GM21367 (cell line): ENCODE results near the gene PAM.

ENCODE experiments used
- ATAC-seq: cut with Tn5 transposase; IDR thresholded peaks from one replicate; pipeline ENCODE4 v1.9.1; 2021; ENCODE audit not compliant: unreplicated experiment

PAM gene

DNA sequence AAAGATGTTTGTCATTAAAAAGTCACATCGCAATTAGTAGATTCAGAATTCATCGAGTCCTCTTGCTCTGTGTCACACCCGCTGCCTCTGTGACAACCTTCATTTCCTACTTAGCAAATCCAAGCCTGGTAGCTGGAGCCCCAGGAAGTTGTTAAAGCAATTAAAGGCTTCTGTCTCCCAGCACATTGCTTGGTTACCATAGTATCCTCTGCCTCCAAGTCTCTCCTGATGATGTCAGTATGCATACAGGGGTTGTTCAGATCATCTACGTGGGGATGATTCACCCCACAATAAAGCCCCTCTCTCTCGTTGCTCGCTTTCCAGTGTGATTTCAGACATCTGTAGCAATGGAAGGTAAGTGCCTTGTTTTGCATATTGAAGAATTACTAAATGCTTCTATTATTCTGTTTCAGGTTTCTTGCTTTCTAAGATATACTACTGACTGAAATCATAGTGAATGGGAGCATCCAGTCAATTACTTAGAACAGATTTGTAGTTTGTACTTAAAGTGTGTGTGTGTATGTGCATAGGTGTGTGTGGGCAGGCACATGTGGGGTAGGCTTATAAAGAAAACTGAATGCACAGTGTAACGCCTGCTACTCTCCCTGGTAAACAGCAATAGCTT is 52.9 kb downstream of the PAM start:
- no peak for ATAC-seq

DNA sequence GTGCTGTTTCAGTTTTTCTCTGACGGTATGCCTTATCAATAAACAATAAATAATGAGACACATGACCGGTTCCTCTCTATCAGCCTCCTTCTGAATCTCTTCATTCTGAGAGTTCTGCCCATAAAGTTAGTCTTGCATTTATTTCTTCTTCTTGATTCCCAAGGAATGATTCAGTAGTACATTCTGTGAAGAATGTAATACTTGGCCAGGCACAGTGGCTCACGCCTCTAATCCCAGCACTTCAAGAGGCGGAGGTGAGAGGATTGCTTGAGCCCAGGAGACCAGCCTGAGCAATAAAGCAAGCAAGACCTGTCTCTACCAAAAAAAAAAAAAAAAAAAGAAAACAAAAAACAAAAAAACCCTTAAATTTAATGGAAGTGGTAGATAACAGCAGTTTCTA is 53.9 kb downstream of the PAM start:
- no peak for ATAC-seq

DNA sequence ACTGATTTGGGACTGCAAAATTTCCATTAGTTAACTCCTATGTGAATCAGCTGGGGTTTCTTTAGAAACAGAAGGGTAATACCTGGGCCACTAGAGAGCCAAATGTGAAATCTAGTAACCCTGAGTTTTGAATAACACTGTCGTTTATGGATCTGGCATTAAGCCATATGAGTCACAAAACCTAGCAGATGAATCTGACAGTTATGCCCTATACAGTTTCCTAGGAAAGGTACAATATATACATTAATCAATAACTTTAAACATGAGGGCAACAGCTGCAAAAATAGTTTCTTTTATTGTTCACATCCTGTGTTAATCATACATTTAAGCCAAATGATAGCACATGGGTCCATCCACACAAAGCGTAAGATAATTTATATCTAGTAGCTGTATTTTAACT is 56.9 kb downstream of the PAM start:
- no peak for ATAC-seq

DNA sequence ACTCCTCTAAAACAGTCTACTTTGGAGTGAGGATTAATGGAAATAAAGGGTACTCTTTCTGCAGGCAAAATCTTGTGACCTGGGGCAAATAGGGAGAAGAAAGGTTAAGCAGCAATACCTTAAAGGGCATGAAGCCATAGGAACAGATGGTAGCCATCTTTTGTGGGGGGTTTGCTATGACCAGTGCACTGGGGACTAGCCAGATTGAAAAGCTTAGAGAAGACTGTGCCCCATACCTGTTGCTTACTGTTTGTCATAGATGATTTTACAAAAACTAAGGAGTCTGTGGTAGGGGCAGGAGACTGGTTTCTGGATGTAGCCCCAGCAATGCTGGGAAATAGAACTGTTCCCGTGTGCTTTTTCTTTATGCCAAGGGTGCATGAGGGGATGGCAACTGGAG is 58.6 kb downstream of the PAM start:
- no peak for ATAC-seq

DNA sequence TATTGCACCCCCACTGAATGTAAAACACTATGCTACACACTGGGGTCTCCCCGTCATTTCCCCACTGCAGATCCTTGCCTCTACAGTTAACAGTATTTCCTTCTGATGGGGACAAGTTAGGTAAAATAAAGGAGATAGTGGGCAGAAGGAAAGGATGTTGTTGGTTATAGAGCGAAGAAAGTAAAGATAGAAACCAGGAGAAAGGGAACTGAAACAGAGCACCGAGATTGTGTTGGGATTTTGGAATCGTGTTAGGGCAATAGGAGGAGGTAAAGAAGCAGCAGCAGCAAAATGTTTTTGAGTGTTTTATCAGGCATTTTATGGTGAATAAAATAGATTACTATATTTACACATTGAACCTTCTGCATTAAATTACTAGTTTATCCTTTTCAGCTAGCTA is 60.0 kb downstream of the PAM start:
- ATAC-seq = no peak

DNA sequence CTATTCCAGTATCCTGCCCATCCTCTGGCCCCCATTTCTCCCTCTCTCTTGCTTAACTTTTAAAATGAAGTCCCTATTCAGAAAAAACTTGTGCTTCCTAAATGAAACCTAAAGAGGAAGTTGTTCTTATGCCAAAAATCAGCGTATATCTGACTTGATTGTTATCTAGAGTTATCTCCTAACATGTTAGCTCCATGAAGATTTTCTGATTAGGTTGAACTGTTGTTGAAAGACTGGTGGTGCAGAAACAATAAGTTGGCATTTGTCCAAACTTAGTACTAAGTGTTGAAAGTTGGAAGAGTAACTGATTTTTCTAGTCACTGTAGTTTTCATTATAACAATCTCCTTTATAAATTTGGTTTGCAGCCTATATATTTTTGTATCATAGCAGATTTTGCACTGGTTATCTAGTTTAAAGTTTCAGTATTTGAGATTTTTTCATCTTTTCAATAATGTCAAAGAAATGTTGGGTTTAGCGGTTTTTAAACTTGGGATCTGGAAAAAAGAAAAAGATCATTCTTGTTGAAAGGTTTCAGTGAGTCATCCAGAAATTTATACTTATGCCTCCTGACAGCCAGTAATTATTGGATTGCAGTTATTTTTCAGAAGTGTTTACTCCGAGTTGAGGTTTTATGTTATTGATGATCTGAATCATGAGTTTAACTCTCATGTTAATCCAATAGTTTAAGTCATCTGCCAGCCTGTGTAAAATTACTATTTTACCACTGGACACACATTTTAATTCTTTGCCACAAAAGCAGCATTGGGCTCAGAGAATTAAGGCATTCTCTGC is 60.6 kb downstream of the PAM start:
- no peak for ATAC-seq

DNA sequence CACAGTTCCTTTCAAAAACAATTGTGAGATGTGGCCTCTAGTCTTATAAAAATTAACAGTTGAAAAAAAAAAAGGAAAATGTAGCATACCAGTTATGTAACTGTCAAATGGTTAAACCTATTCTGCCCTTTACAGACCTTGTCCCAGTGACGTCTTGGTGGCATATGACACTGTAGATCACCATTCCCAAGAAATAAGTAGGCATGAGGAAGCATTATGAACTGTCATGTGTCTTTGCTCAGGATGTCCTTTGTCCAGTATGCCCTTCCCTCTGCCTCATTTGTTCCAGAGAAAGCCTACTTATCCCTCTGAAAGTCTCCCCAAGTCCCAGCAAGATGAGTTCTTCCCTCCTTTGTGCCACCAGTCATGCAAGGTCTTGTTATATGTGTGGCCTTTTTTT is 63.2 kb downstream of the PAM start:
- no peak for ATAC-seq

DNA sequence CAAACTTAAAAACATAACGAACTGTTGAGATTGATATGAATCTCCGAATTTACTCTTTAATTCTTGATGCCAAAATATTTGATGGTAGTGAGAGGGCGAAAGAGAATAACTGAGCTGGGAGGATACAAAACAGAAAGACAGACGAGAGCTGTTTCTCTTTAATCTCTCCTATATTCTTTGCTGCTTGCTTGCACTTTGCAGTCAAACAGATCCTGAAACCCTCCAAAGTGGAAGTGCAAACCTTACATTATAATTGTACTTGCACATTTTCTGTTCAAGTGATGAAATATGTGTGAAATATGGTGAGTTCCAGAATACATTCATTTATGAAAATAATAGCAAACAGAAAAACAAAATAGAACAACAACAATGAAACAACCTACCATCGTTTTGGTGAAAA is 63.8 kb downstream of the PAM start:
- ATAC-seq = peak; percentile 44

DNA sequence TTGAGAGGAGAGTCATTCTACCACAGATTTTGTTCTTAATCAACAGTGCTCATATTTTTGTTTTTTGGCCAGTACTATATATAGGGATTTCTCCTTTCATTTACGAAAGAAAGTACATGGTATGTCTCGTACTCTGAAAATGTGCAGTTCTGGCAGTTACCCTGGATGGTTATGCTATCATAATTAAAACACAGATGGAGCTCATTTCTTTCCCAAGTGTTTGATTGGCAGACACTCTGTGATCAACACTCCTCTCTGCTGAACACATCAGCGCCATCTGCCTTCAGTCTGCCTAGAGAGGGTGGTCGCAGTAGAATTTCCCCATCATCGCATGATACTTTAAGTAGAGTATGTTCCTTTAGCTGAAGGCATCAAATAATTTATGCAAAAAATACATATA is 64.5 kb downstream of the PAM start:
- ATAC-seq = no peak

DNA sequence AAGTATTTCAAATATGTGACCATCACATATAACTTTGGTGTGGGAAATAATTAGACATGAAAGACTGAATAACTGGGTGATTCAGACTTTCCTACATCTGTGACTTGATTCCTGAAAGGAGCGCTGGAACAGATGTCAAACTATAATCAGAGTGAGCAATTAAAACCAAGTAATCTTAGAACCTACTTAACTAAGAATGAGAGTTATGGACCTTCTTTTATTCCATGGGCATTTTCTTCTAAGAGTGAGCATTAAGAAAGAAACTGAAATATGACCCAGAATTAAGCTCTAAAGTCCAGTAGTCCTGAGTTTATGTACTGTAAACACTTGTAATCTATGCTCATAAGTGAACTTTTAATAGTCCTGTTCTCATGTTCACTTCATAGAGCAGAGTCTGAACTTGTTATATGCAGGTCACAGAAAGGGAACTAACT is 68.4 kb downstream of the PAM start:
- no peak for ATAC-seq

DNA sequence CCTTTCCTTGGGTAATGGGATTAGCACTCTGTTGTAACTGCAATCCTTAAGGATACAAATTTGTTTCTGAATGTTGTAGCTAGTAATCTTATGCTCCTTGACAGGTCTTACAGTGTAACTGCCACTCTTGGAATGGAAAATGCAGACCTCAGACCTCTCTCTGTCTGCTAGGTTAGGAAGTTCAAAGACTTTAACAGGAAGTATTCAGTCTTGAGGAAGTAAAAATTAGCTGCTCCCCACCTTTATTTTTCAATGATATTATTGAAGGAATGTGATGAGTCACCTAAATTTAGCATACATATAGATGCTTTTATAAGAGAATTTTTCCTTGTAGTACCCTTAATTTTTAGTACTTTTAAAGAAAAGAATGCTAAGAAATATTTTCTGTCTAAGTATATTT is 71.5 kb downstream of the PAM start:
- no peak for ATAC-seq

DNA sequence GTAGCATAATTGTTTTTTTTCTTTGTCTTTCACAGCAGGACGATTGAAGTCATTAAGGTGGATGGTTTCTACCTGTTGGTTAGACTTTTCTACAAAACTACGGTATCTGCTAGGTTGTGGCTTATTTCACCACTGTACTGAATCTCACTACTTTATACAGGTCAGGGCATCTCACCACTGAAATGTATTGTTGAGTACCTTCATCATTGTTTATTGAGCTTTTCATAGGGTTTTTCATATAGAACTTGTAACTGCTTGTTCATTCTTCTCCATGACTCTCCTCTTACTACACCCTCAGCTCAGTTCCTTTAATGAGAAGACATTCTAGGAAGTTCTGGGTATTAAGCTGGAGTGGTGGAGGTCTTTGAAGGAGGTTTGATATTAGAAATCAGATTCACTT is 75.1 kb downstream of the PAM start:
- ATAC-seq = no peak

DNA sequence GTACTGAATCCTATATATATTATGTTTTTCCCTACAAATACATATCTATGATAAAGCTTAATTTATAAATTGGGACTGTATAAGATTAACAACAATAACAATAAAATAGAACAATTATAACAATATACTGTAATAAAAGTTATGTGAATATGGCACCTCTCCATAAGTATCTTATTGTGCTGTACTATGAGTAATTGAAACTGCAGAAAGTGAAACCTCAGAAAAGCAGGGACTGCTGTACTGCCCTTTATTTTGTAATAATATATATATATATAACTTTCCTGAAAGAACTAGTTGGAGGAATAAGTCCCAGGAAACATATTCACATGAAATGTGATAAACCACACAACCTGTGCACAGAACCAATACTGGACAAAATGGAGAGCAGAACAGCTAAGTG is 77.3 kb downstream of the PAM start:
- no peak for ATAC-seq

DNA sequence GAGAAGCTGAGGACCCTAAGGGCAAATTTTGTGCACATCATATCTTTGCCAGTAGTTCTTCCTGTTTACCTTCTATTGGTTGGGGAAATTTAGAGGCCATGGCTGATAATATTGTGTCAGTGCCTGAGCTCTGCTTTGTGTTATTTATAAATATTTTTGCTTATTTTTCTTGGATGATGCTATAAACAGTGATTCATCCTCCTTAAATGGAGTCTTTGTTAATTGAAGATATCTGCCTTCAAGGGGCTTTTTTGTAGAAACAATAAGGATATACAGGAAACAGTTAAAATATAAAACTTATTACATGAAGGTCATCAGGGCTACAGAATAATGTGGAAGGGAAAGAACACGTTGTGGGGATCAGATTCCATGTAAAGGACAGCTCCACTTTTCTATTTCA is 78.0 kb downstream of the PAM start:
- no peak for ATAC-seq

DNA sequence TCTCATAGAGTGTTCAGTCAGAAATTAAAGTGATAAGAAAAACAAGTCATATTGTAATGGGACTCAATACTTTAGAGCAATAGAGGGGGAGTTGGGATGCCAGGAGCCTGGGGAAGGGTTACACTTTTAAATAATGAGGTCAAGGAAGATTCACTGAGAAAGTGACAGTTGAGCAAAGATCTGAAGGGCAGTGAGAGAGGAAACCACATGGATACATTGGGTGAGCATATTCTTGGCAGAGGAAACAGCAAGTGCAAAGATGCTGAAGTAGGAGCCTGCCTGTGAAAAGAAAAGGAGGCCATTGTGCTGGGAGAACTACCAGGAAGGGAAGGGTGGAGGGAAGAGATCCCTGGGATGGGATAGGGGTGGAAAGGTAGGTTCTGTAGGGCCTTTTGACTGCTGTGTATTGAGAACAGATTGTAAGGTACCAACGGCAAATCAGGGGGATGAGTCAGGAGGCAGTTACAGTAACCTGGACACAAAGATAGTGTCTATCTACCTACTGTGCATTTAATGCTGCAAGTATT is 79.4 kb downstream of the PAM start:
- no peak for ATAC-seq

DNA sequence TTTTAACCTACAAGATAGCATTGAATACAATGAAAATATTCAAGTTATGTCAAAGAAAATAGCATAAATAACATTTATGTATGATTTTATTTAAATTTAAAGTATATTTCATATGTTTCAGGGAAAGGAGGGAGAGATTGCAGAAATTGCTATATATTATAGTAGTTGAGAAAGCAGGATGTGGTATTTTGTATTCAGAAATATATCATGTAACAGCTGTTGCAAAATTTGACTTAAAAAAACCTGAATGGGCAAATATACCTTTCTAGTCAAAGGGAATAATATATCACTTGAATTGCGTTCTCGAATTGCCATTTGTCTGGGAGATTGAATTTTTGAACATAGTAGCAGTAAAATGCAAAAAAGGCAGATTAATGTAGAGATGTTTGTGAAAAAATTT is 80.6 kb downstream of the PAM start:
- no peak for ATAC-seq

DNA sequence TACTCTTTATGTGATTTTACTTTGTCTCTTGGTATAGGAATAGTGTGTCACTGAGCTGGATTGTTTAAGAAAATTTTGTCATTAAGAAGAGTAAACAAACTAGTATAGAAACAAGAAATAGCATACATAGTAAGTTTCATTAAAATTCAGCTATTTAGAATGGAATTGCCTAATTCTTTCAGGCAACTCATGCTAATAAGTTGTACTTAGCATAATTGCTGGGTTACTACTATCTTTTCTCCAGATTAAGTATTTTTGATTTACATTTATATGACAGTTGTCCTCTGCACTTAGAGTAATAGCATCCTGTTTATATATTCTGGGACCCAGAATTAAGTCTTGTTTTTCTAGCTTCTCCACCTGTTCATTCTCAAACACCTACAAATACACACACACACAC is 85.9 kb downstream of the PAM start:
- ATAC-seq = no peak

DNA sequence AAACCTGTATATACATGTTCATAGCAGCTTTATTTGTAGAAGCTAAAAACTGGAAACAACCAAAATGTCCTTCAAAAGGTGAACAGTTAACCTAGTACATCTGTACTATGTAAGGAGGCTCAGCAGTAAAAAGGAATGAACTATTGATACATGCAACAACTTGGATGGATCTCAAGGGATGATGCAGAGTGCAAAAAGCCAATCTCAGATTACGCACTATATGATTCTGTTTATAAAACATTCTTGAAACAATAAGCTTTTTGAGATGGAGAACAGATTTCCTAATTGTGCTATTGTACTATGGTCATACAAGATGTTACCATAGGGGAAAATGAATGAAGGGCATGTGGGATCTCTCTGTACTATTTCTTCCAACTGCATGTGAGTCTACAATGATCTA is 88.9 kb downstream of the PAM start:
- no peak for ATAC-seq

DNA sequence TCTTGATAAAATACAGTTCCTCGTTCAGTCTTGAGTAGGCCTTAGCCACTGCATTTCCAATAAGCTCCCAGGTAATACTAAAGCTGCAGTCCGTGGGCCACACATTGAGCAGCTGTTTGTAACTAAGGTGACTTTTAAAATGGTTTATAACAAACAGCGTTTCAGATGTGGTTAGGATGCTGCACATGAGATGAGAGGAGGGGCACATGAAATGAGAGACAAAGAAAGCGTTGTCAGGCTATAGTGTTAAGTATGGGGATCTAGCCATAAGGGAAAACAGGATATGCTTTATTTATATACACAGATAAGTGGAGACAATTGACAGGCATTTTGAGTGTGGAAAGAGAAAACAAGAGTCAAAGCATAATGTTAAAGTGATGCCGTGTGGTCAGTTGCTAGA is 89.9 kb downstream of the PAM start:
- no peak for ATAC-seq

DNA sequence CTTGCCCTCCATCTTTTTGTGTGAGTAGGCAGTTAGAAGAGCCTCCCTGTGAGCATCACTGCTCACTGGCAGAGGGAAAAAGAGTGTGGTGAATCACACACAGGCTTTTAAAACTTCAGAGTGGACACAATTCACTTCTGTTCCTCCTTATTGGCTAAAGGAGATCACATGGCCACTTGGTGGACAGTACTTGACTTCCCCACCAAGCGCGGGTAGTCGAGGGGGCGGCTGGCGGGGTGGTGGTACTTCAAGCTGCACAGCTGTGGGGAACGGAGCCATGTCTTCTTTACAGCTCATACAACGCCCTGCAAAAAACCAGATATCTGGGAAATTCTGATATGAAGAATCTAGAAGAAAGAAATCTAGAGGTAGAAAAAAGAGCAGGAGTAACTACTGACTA is 95.4 kb downstream of the PAM start:
- no peak for ATAC-seq

DNA sequence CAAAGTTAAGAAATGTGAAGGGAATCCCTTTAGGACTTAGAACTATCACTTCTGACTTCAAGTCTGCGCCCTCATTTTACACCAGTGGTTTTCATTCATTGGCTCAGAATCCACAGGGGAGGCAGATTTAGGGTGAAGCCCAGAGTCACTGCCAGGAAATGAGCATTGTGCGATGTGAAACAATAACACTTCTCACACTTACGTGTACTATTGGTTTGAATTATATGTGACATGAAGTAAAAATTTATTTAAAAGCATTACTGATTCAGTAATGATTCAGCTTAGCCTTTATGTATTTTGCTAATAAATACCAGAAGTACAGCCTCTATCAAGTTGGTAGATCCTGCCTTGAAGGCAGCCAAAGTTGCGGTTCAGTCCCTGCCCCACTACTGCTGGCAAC is 98.6 kb downstream of the PAM start:
- ATAC-seq = no peak

DNA sequence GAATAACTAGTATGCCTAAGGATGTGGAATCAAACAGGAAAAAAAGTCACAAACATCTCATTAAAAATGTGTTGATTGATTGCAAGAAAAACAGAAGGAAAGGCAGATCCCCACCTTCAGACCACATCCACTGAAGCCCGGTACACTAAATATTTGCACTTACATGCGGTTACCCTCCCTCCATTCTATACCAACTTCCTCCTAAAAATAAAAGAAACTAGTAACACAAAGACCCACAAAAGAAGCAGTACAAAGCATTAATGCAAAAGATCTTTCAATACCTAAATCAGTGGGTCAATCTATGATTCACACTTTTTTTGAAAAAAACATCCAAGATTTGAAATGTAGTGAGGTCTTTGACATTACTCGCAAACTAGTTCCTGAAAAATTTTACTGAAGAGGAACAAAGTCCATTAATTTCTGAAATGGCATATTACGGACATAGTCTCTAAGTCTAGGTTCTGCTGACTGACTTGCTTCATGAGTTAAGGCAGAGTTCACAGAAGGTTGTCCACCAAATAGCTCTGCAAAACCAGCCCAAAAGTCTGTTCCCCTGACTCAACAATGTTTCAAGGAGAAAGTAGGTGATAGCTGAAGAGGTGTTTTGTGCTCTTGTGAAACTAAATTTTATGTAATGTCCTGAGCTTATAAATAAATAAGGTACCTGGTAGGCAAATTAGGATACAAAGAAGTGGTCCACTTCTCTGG is 100.7 kb downstream of the PAM start:
- no peak for ATAC-seq
